Neural progenitor cell (in vitro differentiated cells): ENCODE results near the gene CLECL1. TPM values are rescaled to one million over a fixed set of nuclear protein-coding genes. Genes with fewer than 3 reads are reported as not detected.
"Not testable (repeated sequence)": the region's sequence is repeated elsewhere in the genome, so short reads cannot be mapped to it uniquely, and the experiment has no call there.

ENCODE experiments used
- DNase-seq: peaks from one replicate; pipeline ENCODE4 v3.0.0-alpha.2; 2016; ENCODE audit warnings: low spot score
- H2AFZ ChIP-seq: fragments of 200-600 bp; sonication (generic); replicated peaks from 2 replicates; pipeline ENCODE4 v1.6.1; 2016; ENCODE audit warnings: antibody characterized with exemption
- H3F3A ChIP-seq: fragments of 200-600 bp; sonication (generic); 2 replicates; pipeline ENCODE4 v1.6.1; 2016; ENCODE audit warnings: antibody characterized with exemption, low read depth
- H3K27ac ChIP-seq: fragments of 200-600 bp; sonication (generic); 2 replicates; pipeline ENCODE4 v1.5.1; 2016; ENCODE audit warnings: mild to moderate bottlenecking
- H3K27me3 ChIP-seq: fragments of 200-600 bp; sonication (generic); 2 replicates; pipeline ENCODE4 v1.6.1; 2016; ENCODE audit warnings: mild to moderate bottlenecking, moderate library complexity
- H3K36me3 ChIP-seq: fragments of 200-600 bp; sonication (generic); 2 replicates; pipeline ENCODE4 v1.5.1; 2016
- H3K4me1 ChIP-seq: fragments of 200-600 bp; sonication (generic); 2 replicates; pipeline ENCODE4 v1.6.1; 2016; ENCODE audit warnings: mixed run types
- H3K4me2 ChIP-seq: fragments of 200-600 bp; sonication (generic); 2 replicates; pipeline ENCODE4 v1.6.1; 2016
- H3K4me3 ChIP-seq: fragments of 200-600 bp; sonication (generic); 2 replicates; pipeline ENCODE4 v1.5.1; 2016
- H3K79me2 ChIP-seq: fragments of 200-600 bp; sonication (generic); 2 replicates; pipeline ENCODE4 v1.6.1; 2016; ENCODE audit warnings: low read depth
- H3K9ac ChIP-seq: fragments of 200-600 bp; sonication (generic); 2 replicates; pipeline ENCODE4 v1.6.1; 2016
- H3K9me3 ChIP-seq: fragments of 200-600 bp; sonication (generic); 2 replicates; pipeline ENCODE4 v1.5.1; 2016; ENCODE audit warnings: low read depth
- H4K20me1 ChIP-seq: fragments of 200-600 bp; sonication (generic); 2 replicates; pipeline ENCODE4 v1.6.1; 2016; ENCODE audit warnings: low read depth
- H3K27ac Mint-ChIP-seq: 3 replicates; pipeline ENCODE4 v1.8.0; 2021; ENCODE audit warnings: mixed read lengths
- H3K27me3 Mint-ChIP-seq: 2 replicates; pipeline ENCODE4 v1.8.0; 2022; ENCODE audit warnings: low read depth, mild to moderate bottlenecking, inconsistent platforms, moderate library complexity, mixed read lengths; ENCODE audit not compliant: insufficient read depth
- H3K36me3 Mint-ChIP-seq: 3 replicates; pipeline ENCODE4 v1.8.0; 2021; ENCODE audit warnings: mixed read lengths
- H3K4me1 Mint-ChIP-seq: 3 replicates; pipeline ENCODE4 v1.8.0; 2021; ENCODE audit warnings: mixed read lengths
- H3K4me3 Mint-ChIP-seq: 3 replicates; pipeline ENCODE4 v1.8.0; 2021; ENCODE audit warnings: mild to moderate bottlenecking, moderate library complexity, mixed read lengths
- H3K9me3 Mint-ChIP-seq: 3 replicates; pipeline ENCODE4 v1.8.0; 2020; ENCODE audit warnings: mixed read lengths
- CTCF ChIP-seq: fragments of 200-600 bp; sonication (generic); IDR thresholded peaks from 2 replicates; pipeline ENCODE4 v1.5.1; 2017; ENCODE audit warnings: antibody characterized with exemption, mild to moderate bottlenecking
- EZH2 ChIP-seq: fragments of 200-600 bp; sonication (generic); IDR thresholded peaks from 2 replicates; pipeline ENCODE4 v1.6.1; 2017; ENCODE audit warnings: antibody characterized with exemption, mild to moderate bottlenecking, moderate library complexity
- EZH2phosphoT487 ChIP-seq: fragments of 200-600 bp; sonication (generic); IDR thresholded peaks from 2 replicates; pipeline ENCODE4 v1.6.1; 2017; ENCODE audit warnings: antibody characterized with exemption
- total RNA-seq: library from RNA; depleted of rRNA; stranded (reverse); fragments of >200 nt; gene quantifications from 2 replicates; pipeline ENCODE4 v1.2.3, GENCODE V29; 2015; ENCODE audit warnings: low replicate concordance

The CLECL1 gene
- total RNA-seq, 1 donor from 2014 or later: not detected

GRCh38 chr12:9697619-9698018, 35.3 kb downstream of the CLECL1 start:
- Histone ChIP-seq H2AFZ (no peak overlapping the region), H3K9ac (no peak overlapping the region), H3K4me2 (no peak overlapping the region), H3K9me3 (no peaks in the 10 kb centered on the region), H3K36me3 (no peaks in the 10 kb centered on the region), H3K27me3 (no peaks in the 10 kb centered on the region), H3K4me1 (no peaks in the 10 kb centered on the region), H3K27ac (no peak overlapping the region), H3F3A (no peaks in the 10 kb centered on the region), H4K20me1 (no peaks in the 10 kb centered on the region), H3K79me2 (no peaks in the 10 kb centered on the region), H3K4me3 (no peak overlapping the region)
- H3K9me3 Mint-ChIP-seq: peaks cover 9% of the 10 kb centered on the region
- no peaks in the 10 kb centered on the region for H3K4me1 Mint-ChIP-seq
- TF ChIP-seq CTCF (no peak), EZH2phosphoT487 (no peak), EZH2 (no peak)
- H3K27me3 Mint-ChIP-seq: no peaks in the 10 kb centered on the region
- H3K4me3 Mint-ChIP-seq: no peak overlapping the region
- peaks cover 26% of the 10 kb centered on the region for H3K36me3 Mint-ChIP-seq
- DNase-seq: no peak
- H3K27ac Mint-ChIP-seq: no peak overlapping the region

GRCh38 chr12:9695661-9696060, 37.2 kb downstream of the CLECL1 start:
- H3K9ac ChIP-seq, H4K20me1 ChIP-seq, H3K9me3 Mint-ChIP-seq, DNase-seq, H3K27me3 Mint-ChIP-seq, H3K4me3 ChIP-seq, H3K27me3 ChIP-seq, H3K27ac ChIP-seq, H3K4me2 ChIP-seq, H3K36me3 ChIP-seq, H3K4me3 Mint-ChIP-seq, H3K27ac Mint-ChIP-seq, H3K9me3 ChIP-seq, H2AFZ ChIP-seq, H3K79me2 ChIP-seq, H3K4me1 Mint-ChIP-seq, H3F3A ChIP-seq, H3K4me1 ChIP-seq: not testable (repeated sequence)
- peaks cover 33% of the 10 kb centered on the region for H3K36me3 Mint-ChIP-seq

- not testable (repeated sequence) for H3K4me1 ChIP-seq, H3K9ac ChIP-seq, H3K4me1 Mint-ChIP-seq, H3K27ac ChIP-seq, DNase-seq, H2AFZ ChIP-seq, H3K79me2 ChIP-seq, H3K27me3 Mint-ChIP-seq, H4K20me1 ChIP-seq, H3K4me2 ChIP-seq, H3K9me3 ChIP-seq, H3K4me3 Mint-ChIP-seq, H3F3A ChIP-seq, H3K9me3 Mint-ChIP-seq, H3K27ac Mint-ChIP-seq, H3K4me3 ChIP-seq, H3K27me3 ChIP-seq, H3K36me3 ChIP-seq
- peaks cover 33% of the 10 kb centered on the region for H3K36me3 Mint-ChIP-seq
Observed at GRCh38 chr12:9695150-9695549, 37.7 kb downstream of the CLECL1 start.

- Histone ChIP-seq H3K4me3 (no peak overlapping the region), H3K79me2 (no peaks in the 10 kb centered on the region), H3K36me3 (peaks cover 6% of the 10 kb centered on the region), H3K27me3 (no peaks in the 10 kb centered on the region), H3K4me1 (no peaks in the 10 kb centered on the region), H3K9me3 (no peaks in the 10 kb centered on the region), H3K27ac (no peak overlapping the region), H3K4me2 (no peak overlapping the region), H3F3A (no peaks in the 10 kb centered on the region), H3K9ac (no peak overlapping the region), H2AFZ (no peak overlapping the region), H4K20me1 (no peaks in the 10 kb centered on the region)
- Mint-ChIP-seq H3K27ac (no peak overlapping the region), H3K9me3 (peaks cover 9% of the 10 kb centered on the region), H3K27me3 (no peaks in the 10 kb centered on the region), H3K4me1 (no peaks in the 10 kb centered on the region), H3K4me3 (no peak overlapping the region), H3K36me3 (peaks cover 41% of the 10 kb centered on the region)
- no peak for DNase-seq
- no peak for TF ChIP-seq EZH2
- TF ChIP-seq CTCF: no peak
- no peak for TF ChIP-seq EZH2phosphoT487
Observed at GRCh38 chr12:9694241-9694640, 38.7 kb downstream of the CLECL1 start.
